MM.1S (cell line): ENCODE data around the gene AMZ1.

Source experiments
- DNase-seq: peaks from one replicate; pipeline ENCODE4 v3.0.0-alpha.2; 2015
- H2AFZ ChIP-seq: fragments of 300-600 bp; sonication (generic); 2 replicates; pipeline ENCODE4 v1.6.0; 2016; ENCODE audit warnings: antibody characterized with exemption, low read length
- H3F3A ChIP-seq: fragments of 300-600 bp; sonication (generic); 2 replicates; pipeline ENCODE4 v1.6.1; 2016; ENCODE audit warnings: mild to moderate bottlenecking, antibody characterized with exemption, low read length, moderate library complexity, mixed read lengths; ENCODE audit not compliant: insufficient read depth
- H3K27ac ChIP-seq: fragments of 300-600 bp; sonication (generic); 2 replicates; pipeline ENCODE4 v1.5.1; 2016; ENCODE audit warnings: mild to moderate bottlenecking, low read length
- H3K27me3 ChIP-seq: fragments of 300-600 bp; sonication (generic); replicated peaks from 2 replicates; pipeline ENCODE4 v1.6.0; 2016; ENCODE audit warnings: low read length; ENCODE audit not compliant: insufficient read depth
- H3K36me3 ChIP-seq: fragments of 300-600 bp; sonication (generic); replicated peaks from 2 replicates; pipeline ENCODE4 v1.6.1; 2016; ENCODE audit warnings: mild to moderate bottlenecking, low read length, mixed read lengths; ENCODE audit not compliant: insufficient read depth
- H3K4me1 ChIP-seq: fragments of 300-600 bp; sonication (generic); 2 replicates; pipeline ENCODE4 v1.6.1; 2016; ENCODE audit warnings: low read length, mixed read lengths
- H3K4me2 ChIP-seq: fragments of 300-600 bp; sonication (generic); 2 replicates; pipeline ENCODE4 v1.6.0; 2016; ENCODE audit warnings: low read depth, low read length
- H3K4me3 ChIP-seq: fragments of 300-600 bp; sonication (generic); 2 replicates; pipeline ENCODE4 v1.5.1; 2016; ENCODE audit warnings: low read length, mixed read lengths
- H3K79me2 ChIP-seq: fragments of 300-600 bp; sonication (generic); 2 replicates; pipeline ENCODE4 v1.6.1; 2016; ENCODE audit warnings: mixed run types, low read length, mixed read lengths
- H3K9ac ChIP-seq: fragments of 300-600 bp; sonication (generic); 2 replicates; pipeline ENCODE4 v1.6.1; 2016; ENCODE audit warnings: low read length, mixed read lengths
- H3K9me2 ChIP-seq: fragments of 300-600 bp; sonication (generic); replicated peaks from 2 replicates; pipeline ENCODE4 v1.6.1; 2016; ENCODE audit warnings: mild to moderate bottlenecking, low read length, mixed read lengths; ENCODE audit not compliant: insufficient read depth
- H3K9me3 ChIP-seq: fragments of 300-600 bp; sonication (generic); replicated peaks from 2 replicates; pipeline ENCODE4 v1.6.1; 2016; ENCODE audit warnings: mild to moderate bottlenecking, low read length, mixed read lengths; ENCODE audit not compliant: insufficient read depth
- H4K20me1 ChIP-seq: fragments of 300-600 bp; sonication (generic); 2 replicates; pipeline ENCODE4 v1.6.1; 2016; ENCODE audit warnings: mild to moderate bottlenecking, low read length, moderate library complexity, mixed read lengths; ENCODE audit not compliant: insufficient read depth
- EZH2 ChIP-seq: fragments of 300-600 bp; sonication (generic); optimal IDR thresholded peaks from 2 replicates; pipeline ENCODE3; 2017; ENCODE audit warnings: low read depth, mild to moderate bottlenecking, antibody characterized with exemption, low read length, mixed read lengths
- EZH2phosphoT487 ChIP-seq: fragments of 300-600 bp; sonication (generic); IDR thresholded peaks from 2 replicates; pipeline ENCODE4 v1.6.1; 2018; ENCODE audit warnings: antibody characterized with exemption, low read length
- TF ChIP-seq, protein P1 (sequence below): fragments of 300-600 bp; sonication (generic); IDR thresholded peaks from 2 replicates; pipeline ENCODE4 v1.5.1; 2016; ENCODE audit warnings: antibody characterized with exemption, low read length, mixed read lengths

Gene AMZ1

DNA sequence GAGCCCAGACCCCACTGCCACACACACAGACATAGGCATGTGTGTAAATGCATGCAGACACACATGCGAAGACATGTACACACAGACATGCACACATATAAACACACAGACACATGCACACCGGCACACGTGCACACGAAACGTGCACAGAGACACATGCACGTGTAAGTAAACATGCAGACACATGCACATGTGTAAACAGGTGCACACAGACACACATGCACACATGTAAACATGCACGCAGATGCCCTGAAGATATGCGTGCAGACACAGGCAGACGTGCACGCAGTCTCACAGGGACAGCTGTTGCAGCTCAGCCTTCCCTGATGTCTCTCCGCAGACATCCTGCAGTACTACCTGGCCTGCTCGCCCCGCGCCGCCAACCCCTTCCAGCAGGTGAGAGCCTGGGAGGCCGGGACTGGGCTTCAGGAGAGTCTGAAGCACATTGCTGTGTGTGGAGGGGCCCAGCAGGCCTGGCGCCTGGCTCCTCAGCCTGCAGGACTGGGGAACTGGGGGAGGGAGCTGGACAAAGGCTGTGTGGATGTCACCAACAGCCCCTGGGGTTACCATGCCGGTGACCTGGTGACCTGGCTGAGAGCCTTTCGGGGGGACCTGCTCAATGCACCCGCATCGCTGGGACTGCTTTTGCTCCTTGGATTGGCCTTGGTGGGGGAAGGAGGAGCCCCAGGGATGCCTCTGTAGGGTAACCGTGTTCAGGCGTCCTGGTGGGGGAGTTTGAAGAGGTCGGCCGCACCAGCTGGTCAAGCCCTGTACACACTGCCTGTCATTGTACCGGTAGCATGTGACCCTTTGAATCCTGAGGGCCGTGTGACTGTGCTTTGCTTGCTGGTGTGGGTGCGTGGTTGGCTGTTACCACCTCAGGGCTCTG lies 35.9 kb upstream of the AMZ1 start:
- Histone ChIP-seq H3K4me1 (no peaks in the 10 kb centered on the region), H3K27ac (no peak overlapping the region), H3K36me3 (no peaks in the 10 kb centered on the region), H3K4me2 (no peak overlapping the region), H3K27me3 (peaks cover 46% of the 10 kb centered on the region), H4K20me1 (no peaks in the 10 kb centered on the region), H3K4me3 (no peak overlapping the region), H3F3A (no peaks in the 10 kb centered on the region), H3K9ac (no peak overlapping the region), H3K9me2 (no peaks in the 10 kb centered on the region), H3K79me2 (no peaks in the 10 kb centered on the region), H3K9me3 (no peaks in the 10 kb centered on the region), H2AFZ (no peak overlapping the region)
- no peak for DNase-seq
- no peak for TF ChIP-seq EZH2phosphoT487
- TF ChIP-seq, protein P1, sequence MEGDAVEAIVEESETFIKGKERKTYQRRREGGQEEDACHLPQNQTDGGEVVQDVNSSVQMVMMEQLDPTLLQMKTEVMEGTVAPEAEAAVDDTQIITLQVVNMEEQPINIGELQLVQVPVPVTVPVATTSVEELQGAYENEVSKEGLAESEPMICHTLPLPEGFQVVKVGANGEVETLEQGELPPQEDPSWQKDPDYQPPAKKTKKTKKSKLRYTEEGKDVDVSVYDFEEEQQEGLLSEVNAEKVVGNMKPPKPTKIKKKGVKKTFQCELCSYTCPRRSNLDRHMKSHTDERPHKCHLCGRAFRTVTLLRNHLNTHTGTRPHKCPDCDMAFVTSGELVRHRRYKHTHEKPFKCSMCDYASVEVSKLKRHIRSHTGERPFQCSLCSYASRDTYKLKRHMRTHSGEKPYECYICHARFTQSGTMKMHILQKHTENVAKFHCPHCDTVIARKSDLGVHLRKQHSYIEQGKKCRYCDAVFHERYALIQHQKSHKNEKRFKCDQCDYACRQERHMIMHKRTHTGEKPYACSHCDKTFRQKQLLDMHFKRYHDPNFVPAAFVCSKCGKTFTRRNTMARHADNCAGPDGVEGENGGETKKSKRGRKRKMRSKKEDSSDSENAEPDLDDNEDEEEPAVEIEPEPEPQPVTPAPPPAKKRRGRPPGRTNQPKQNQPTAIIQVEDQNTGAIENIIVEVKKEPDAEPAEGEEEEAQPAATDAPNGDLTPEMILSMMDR: no peak
- TF ChIP-seq EZH2: no peak

DNA sequence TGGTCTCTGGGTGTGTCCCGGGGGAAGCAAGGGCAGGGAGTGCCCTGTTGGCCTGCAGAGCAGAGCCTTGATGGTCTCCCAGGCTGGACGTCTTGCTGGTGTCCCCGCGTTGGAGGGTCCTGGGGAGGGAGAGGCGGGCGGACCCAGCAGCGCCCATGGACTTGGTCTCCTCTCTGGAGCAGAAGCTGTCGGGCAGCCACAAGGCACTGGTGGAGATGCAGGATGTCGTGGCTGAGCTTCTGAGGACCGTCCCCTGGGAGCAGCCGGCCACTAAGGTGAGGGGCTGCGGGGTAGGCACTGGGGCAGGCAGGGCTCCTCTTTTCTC lies 35.3 kb upstream of the AMZ1 start:
- no peak overlapping the region for H3K27ac ChIP-seq
- no peaks in the 10 kb centered on the region for H3K79me2 ChIP-seq
- no peak overlapping the region for H3K4me2 ChIP-seq
- H3F3A ChIP-seq: no peaks in the 10 kb centered on the region
- no peak overlapping the region for H3K9ac ChIP-seq
- H2AFZ ChIP-seq: no peak overlapping the region
- TF ChIP-seq EZH2phosphoT487 (no peak), EZH2 (no peak)
- TF ChIP-seq, protein P1: no peak
- H3K36me3 ChIP-seq: no peaks in the 10 kb centered on the region
- H4K20me1 ChIP-seq: no peaks in the 10 kb centered on the region
- DNase-seq: no peak
- no peaks in the 10 kb centered on the region for H3K9me3 ChIP-seq
- no peaks in the 10 kb centered on the region for H3K9me2 ChIP-seq
- no peaks in the 10 kb centered on the region for H3K4me1 ChIP-seq
- H3K4me3 ChIP-seq: no peak overlapping the region
- H3K27me3 ChIP-seq: peaks cover 48% of the 10 kb centered on the region

DNA sequence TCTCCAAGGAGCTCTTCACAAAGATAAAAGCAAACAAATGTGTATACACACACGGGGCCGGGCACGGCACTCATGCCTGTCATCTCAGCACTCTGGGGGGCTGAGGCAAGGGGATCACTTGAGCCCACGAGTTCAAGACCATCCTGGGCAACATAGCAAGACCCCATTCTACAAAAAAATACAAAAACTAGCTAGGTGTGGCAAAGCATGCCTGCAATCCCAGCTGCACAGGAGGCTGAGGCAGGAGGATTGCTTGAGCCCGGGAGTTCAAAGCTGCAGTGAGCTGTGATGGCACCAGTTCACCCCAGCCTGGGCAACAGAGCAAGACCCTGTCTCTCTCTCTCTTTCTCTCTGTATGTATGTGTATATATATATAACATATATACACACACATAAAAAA lies 33.9 kb upstream of the AMZ1 start:
- no peaks in the 10 kb centered on the region for H3K4me1 ChIP-seq
- no peaks in the 10 kb centered on the region for H3F3A ChIP-seq
- H4K20me1 ChIP-seq: no peaks in the 10 kb centered on the region
- no peaks in the 10 kb centered on the region for H3K9me2 ChIP-seq
- H3K27me3 ChIP-seq: peaks cover 61% of the 10 kb centered on the region
- TF ChIP-seq, protein P1: no peak
- no peak for TF ChIP-seq EZH2
- no peak for TF ChIP-seq EZH2phosphoT487
- no peak for DNase-seq
- H3K4me2 ChIP-seq: no peak overlapping the region
- H3K4me3 ChIP-seq: no peak overlapping the region
- no peak overlapping the region for H3K27ac ChIP-seq
- H3K36me3 ChIP-seq: no peaks in the 10 kb centered on the region
- no peak overlapping the region for H3K9ac ChIP-seq
- no peaks in the 10 kb centered on the region for H3K9me3 ChIP-seq
- no peak overlapping the region for H2AFZ ChIP-seq
- no peaks in the 10 kb centered on the region for H3K79me2 ChIP-seq
